Neural progenitor cell (in vitro differentiated cells): ENCODE data around the gene LMBRD2. TPM values are rescaled to one million over a fixed set of nuclear protein-coding genes. Genes with fewer than 3 reads are reported as not detected.

ENCODE experiments used
- DNase-seq: peaks from one replicate; pipeline ENCODE4 v3.0.0-alpha.2; 2016; ENCODE audit warnings: low spot score
- H2AFZ ChIP-seq: fragments of 200-600 bp; sonication (generic); replicated peaks from 2 replicates; pipeline ENCODE4 v1.6.1; 2016; ENCODE audit warnings: antibody characterized with exemption
- H3F3A ChIP-seq: fragments of 200-600 bp; sonication (generic); 2 replicates; pipeline ENCODE4 v1.6.1; 2016; ENCODE audit warnings: antibody characterized with exemption, low read depth
- H3K27ac ChIP-seq: fragments of 200-600 bp; sonication (generic); 2 replicates; pipeline ENCODE4 v1.5.1; 2016; ENCODE audit warnings: mild to moderate bottlenecking
- H3K27me3 ChIP-seq: fragments of 200-600 bp; sonication (generic); 2 replicates; pipeline ENCODE4 v1.6.1; 2016; ENCODE audit warnings: mild to moderate bottlenecking, moderate library complexity
- H3K36me3 ChIP-seq: fragments of 200-600 bp; sonication (generic); 2 replicates; pipeline ENCODE4 v1.5.1; 2016
- H3K4me1 ChIP-seq: fragments of 200-600 bp; sonication (generic); 2 replicates; pipeline ENCODE4 v1.6.1; 2016; ENCODE audit warnings: mixed run types
- H3K4me2 ChIP-seq: fragments of 200-600 bp; sonication (generic); 2 replicates; pipeline ENCODE4 v1.6.1; 2016
- H3K4me3 ChIP-seq: fragments of 200-600 bp; sonication (generic); 2 replicates; pipeline ENCODE4 v1.5.1; 2016
- H3K79me2 ChIP-seq: fragments of 200-600 bp; sonication (generic); 2 replicates; pipeline ENCODE4 v1.6.1; 2016; ENCODE audit warnings: low read depth
- H3K9ac ChIP-seq: fragments of 200-600 bp; sonication (generic); 2 replicates; pipeline ENCODE4 v1.6.1; 2016
- H3K9me3 ChIP-seq: fragments of 200-600 bp; sonication (generic); 2 replicates; pipeline ENCODE4 v1.5.1; 2016; ENCODE audit warnings: low read depth
- H4K20me1 ChIP-seq: fragments of 200-600 bp; sonication (generic); 2 replicates; pipeline ENCODE4 v1.6.1; 2016; ENCODE audit warnings: low read depth
- H3K27ac Mint-ChIP-seq: 3 replicates; pipeline ENCODE4 v1.8.0; 2021; ENCODE audit warnings: mixed read lengths
- H3K27me3 Mint-ChIP-seq: 2 replicates; pipeline ENCODE4 v1.8.0; 2022; ENCODE audit warnings: low read depth, mild to moderate bottlenecking, inconsistent platforms, moderate library complexity, mixed read lengths; ENCODE audit not compliant: insufficient read depth
- H3K36me3 Mint-ChIP-seq: 3 replicates; pipeline ENCODE4 v1.8.0; 2021; ENCODE audit warnings: mixed read lengths
- H3K4me1 Mint-ChIP-seq: 3 replicates; pipeline ENCODE4 v1.8.0; 2021; ENCODE audit warnings: mixed read lengths
- H3K4me3 Mint-ChIP-seq: 3 replicates; pipeline ENCODE4 v1.8.0; 2021; ENCODE audit warnings: mild to moderate bottlenecking, moderate library complexity, mixed read lengths
- H3K9me3 Mint-ChIP-seq: 3 replicates; pipeline ENCODE4 v1.8.0; 2020; ENCODE audit warnings: mixed read lengths
- CTCF ChIP-seq: fragments of 200-600 bp; sonication (generic); IDR thresholded peaks from 2 replicates; pipeline ENCODE4 v1.5.1; 2017; ENCODE audit warnings: antibody characterized with exemption, mild to moderate bottlenecking
- EZH2 ChIP-seq: fragments of 200-600 bp; sonication (generic); IDR thresholded peaks from 2 replicates; pipeline ENCODE4 v1.6.1; 2017; ENCODE audit warnings: antibody characterized with exemption, mild to moderate bottlenecking, moderate library complexity
- EZH2phosphoT487 ChIP-seq: fragments of 200-600 bp; sonication (generic); IDR thresholded peaks from 2 replicates; pipeline ENCODE4 v1.6.1; 2017; ENCODE audit warnings: antibody characterized with exemption
- total RNA-seq: library from RNA; depleted of rRNA; stranded (reverse); fragments of >200 nt; gene quantifications from 2 replicates; pipeline ENCODE4 v1.2.3, GENCODE V29; 2015; ENCODE audit warnings: low replicate concordance

LMBRD2 gene
- total RNA-seq, 1 donor from 2014 or later = 11.8 TPM

- H3K9me3 Mint-ChIP-seq = no peaks in the 10 kb centered on the region
- no peak overlapping the region for H3K27ac Mint-ChIP-seq
- no peak for TF ChIP-seq CTCF
- no peaks in the 10 kb centered on the region for H3K27me3 ChIP-seq
- H3K27ac ChIP-seq = no peak overlapping the region
- no peaks in the 10 kb centered on the region for H3K9me3 ChIP-seq
- H3K4me2 ChIP-seq = no peak overlapping the region
- peaks cover 15% of the 10 kb centered on the region for H3K36me3 Mint-ChIP-seq
- no peak overlapping the region for H3K4me3 Mint-ChIP-seq
- H3F3A ChIP-seq = peaks cover 20% of the 10 kb centered on the region
- H3K27me3 Mint-ChIP-seq = no peaks in the 10 kb centered on the region
- peaks cover 4% of the 10 kb centered on the region for H3K4me1 Mint-ChIP-seq
- peaks cover 5% of the 10 kb centered on the region for H4K20me1 ChIP-seq
- H3K4me3 ChIP-seq = no peak overlapping the region
- peaks cover 22% of the 10 kb centered on the region for H3K4me1 ChIP-seq
- DNase-seq = no peak
- H3K79me2 ChIP-seq = peaks cover 4% of the 10 kb centered on the region
- H2AFZ ChIP-seq = no peak overlapping the region
- H3K36me3 ChIP-seq = peaks cover 35% of the 10 kb centered on the region
- no peak overlapping the region for H3K9ac ChIP-seq
Measured at GRCh38 chr5:36173426-36173825, 21.7 kb upstream of the LMBRD2 start.

GRCh38 chr5:36172599-36172998 is 20.9 kb upstream of the LMBRD2 start:
- peaks cover 13% of the 10 kb centered on the region for H3F3A ChIP-seq
- no peak overlapping the region for H3K27ac Mint-ChIP-seq
- TF ChIP-seq CTCF = no peak
- no peak for TF ChIP-seq EZH2
- no peak for TF ChIP-seq EZH2phosphoT487
- no peak overlapping the region for H3K4me3 ChIP-seq
- H3K36me3 Mint-ChIP-seq = peaks cover 23% of the 10 kb centered on the region
- H3K9ac ChIP-seq = no peak overlapping the region
- H3K9me3 ChIP-seq = no peaks in the 10 kb centered on the region
- no peaks in the 10 kb centered on the region for H3K27me3 Mint-ChIP-seq
- H4K20me1 ChIP-seq = peaks cover 5% of the 10 kb centered on the region
- peaks cover 13% of the 10 kb centered on the region for H3K4me1 ChIP-seq
- peaks cover 34% of the 10 kb centered on the region for H3K36me3 ChIP-seq
- H3K79me2 ChIP-seq = peaks cover 4% of the 10 kb centered on the region
- H3K4me3 Mint-ChIP-seq = no peak overlapping the region
- no peaks in the 10 kb centered on the region for H3K4me1 Mint-ChIP-seq
- H3K27me3 ChIP-seq = no peaks in the 10 kb centered on the region
- no peaks in the 10 kb centered on the region for H3K9me3 Mint-ChIP-seq
- H3K4me2 ChIP-seq = no peak overlapping the region
- H2AFZ ChIP-seq = no peak overlapping the region
- DNase-seq = no peak
- no peak overlapping the region for H3K27ac ChIP-seq

GRCh38 chr5:36170832-36171424 is 19.2 kb upstream of the LMBRD2 start:
- Histone ChIP-seq H2AFZ (no peak overlapping the region), H3K36me3 (peaks cover 23% of the 10 kb centered on the region), H3K27me3 (no peaks in the 10 kb centered on the region), H3K9ac (no peak overlapping the region), H3K4me2 (no peak overlapping the region), H3K79me2 (peaks cover 8% of the 10 kb centered on the region), H3K4me3 (no peak overlapping the region), H3K27ac (no peak overlapping the region), H3F3A (no peaks in the 10 kb centered on the region), H3K9me3 (no peaks in the 10 kb centered on the region), H4K20me1 (peaks cover 5% of the 10 kb centered on the region), H3K4me1 (no peaks in the 10 kb centered on the region)
- no peak overlapping the region for H3K27ac Mint-ChIP-seq
- H3K9me3 Mint-ChIP-seq = no peaks in the 10 kb centered on the region
- H3K36me3 Mint-ChIP-seq = peaks cover 28% of the 10 kb centered on the region
- DNase-seq = no peak
- no peaks in the 10 kb centered on the region for H3K4me1 Mint-ChIP-seq
- no peaks in the 10 kb centered on the region for H3K27me3 Mint-ChIP-seq
- TF ChIP-seq CTCF (no peak), EZH2phosphoT487 (no peak), EZH2 (no peak)
- H3K4me3 Mint-ChIP-seq = no peak overlapping the region
